ENCODE measurements around the gene ANAPC13. TPM values are rescaled to one million over a fixed set of nuclear protein-coding genes. Genes with fewer than 3 reads are reported as not detected.

ANAPC13 gene
- total and polyA plus RNA-seq, 2 experiments from 2014 or later = 119 to 149 TPM

GRCh38 chr3:134430950-134431445, 54.8 kb downstream of the ANAPC13 start:
- H3K27ac ChIP-seq = no peak overlapping the region
- no peak overlapping the region for H2AFZ ChIP-seq
- H3K9me3 ChIP-seq (ENCODE audit: low read depth) = no peaks in the 10 kb centered on the region
- no peaks in the 10 kb centered on the region for H3K9me2 ChIP-seq (replicated peaks; ENCODE audit: insufficient read depth)
- H3K27me3 ChIP-seq = no peaks in the 10 kb centered on the region
- H3K4me2 ChIP-seq = no peak overlapping the region
- no peak for TF ChIP-seq EZH2phosphoT487 (IDR thresholded peaks at IDR 0.05; ENCODE audit: low read depth, severe bottlenecking, unreplicated experiment)
- TF ChIP-seq CTCF (IDR thresholded peaks at IDR 0.05; ENCODE audit: poor library complexity) = no peak
- no peak for TF ChIP-seq EZH2 (IDR thresholded peaks at IDR 0.05; ENCODE audit: borderline replicate concordance)
- H3K4me3 ChIP-seq = no peak overlapping the region
- no peak for DNase-seq (ENCODE audit: low spot score)
- no peaks in the 10 kb centered on the region for H3K79me2 ChIP-seq
- 75% methylated on average over 4 of the region's 4 CpGs for WGBS (ENCODE audit: low lambda C conversion rate, missing lambda C conversion rate)
- no peaks in the 10 kb centered on the region for H3K4me1 ChIP-seq (ENCODE audit: insufficient read depth)
- no peaks in the 10 kb centered on the region for H3K36me3 ChIP-seq (replicated peaks; ENCODE audit: insufficient read depth, low read depth)
- no peaks in the 10 kb centered on the region for H4K20me1 ChIP-seq (ENCODE audit: insufficient read depth, poor library complexity, severe bottlenecking)

- Histone ChIP-seq H3K9me2 (replicated peaks; ENCODE audit: insufficient read depth) (no peaks in the 10 kb centered on the region), H4K20me1 (ENCODE audit: insufficient read depth, poor library complexity, severe bottlenecking) (no peaks in the 10 kb centered on the region), H3K27ac (no peak overlapping the region), H2AFZ (no peak overlapping the region), H3K79me2 (no peaks in the 10 kb centered on the region), H3K36me3 (replicated peaks; ENCODE audit: insufficient read depth, low read depth) (no peaks in the 10 kb centered on the region), H3K4me3 (no peak overlapping the region), H3K9me3 (ENCODE audit: low read depth) (no peaks in the 10 kb centered on the region), H3K27me3 (no peaks in the 10 kb centered on the region), H3K4me2 (no peak overlapping the region), H3K4me1 (ENCODE audit: insufficient read depth) (no peaks in the 10 kb centered on the region)
- DNase-seq (ENCODE audit: low spot score) = no peak
- 93% methylated on average over 4 of the region's 4 CpGs for WGBS (ENCODE audit: low lambda C conversion rate, missing lambda C conversion rate)
- TF ChIP-seq EZH2 (IDR thresholded peaks at IDR 0.05; ENCODE audit: borderline replicate concordance) (no peak), CTCF (IDR thresholded peaks at IDR 0.05; ENCODE audit: poor library complexity) (no peak), EZH2phosphoT487 (IDR thresholded peaks at IDR 0.05; ENCODE audit: low read depth, severe bottlenecking, unreplicated experiment) (no peak)
Measured at GRCh38 chr3:134430174-134430573, 55.6 kb downstream of the ANAPC13 start.

GRCh38 chr3:134428401-134428800, 57.4 kb downstream of the ANAPC13 start:
- no peaks in the 10 kb centered on the region for H3K4me1 ChIP-seq (ENCODE audit: insufficient read depth)
- H3K4me3 ChIP-seq = no peak overlapping the region
- H3K9me3 ChIP-seq (ENCODE audit: low read depth) = no peaks in the 10 kb centered on the region
- 88% methylated on average over 4 of the region's 4 CpGs for whole genome bisulfite sequencing (ENCODE audit: low lambda C conversion rate, missing lambda C conversion rate)
- no peaks in the 10 kb centered on the region for H3K36me3 ChIP-seq (replicated peaks; ENCODE audit: insufficient read depth, low read depth)
- no peak overlapping the region for H3K4me2 ChIP-seq
- H3K27ac ChIP-seq = no peak overlapping the region
- no peak overlapping the region for H2AFZ ChIP-seq
- no peaks in the 10 kb centered on the region for H3K9me2 ChIP-seq (replicated peaks; ENCODE audit: insufficient read depth)
- TF ChIP-seq EZH2 (IDR thresholded peaks at IDR 0.05; ENCODE audit: borderline replicate concordance) (no peak), EZH2phosphoT487 (IDR thresholded peaks at IDR 0.05; ENCODE audit: low read depth, severe bottlenecking, unreplicated experiment) (no peak), CTCF (IDR thresholded peaks at IDR 0.05; ENCODE audit: poor library complexity) (no peak)
- no peak for DNase-seq (ENCODE audit: low spot score)
- H3K27me3 ChIP-seq = no peaks in the 10 kb centered on the region
- no peaks in the 10 kb centered on the region for H4K20me1 ChIP-seq (ENCODE audit: insufficient read depth, poor library complexity, severe bottlenecking)
- H3K79me2 ChIP-seq = no peaks in the 10 kb centered on the region

Other genes starting within 250 kb of the ANAPC13 start
- gene RYK, start 235.1 kb downstream of the ANAPC13 start, total RNA-seq = 99.5 and 102 TPM in 2 replicates
- 56.5 and 66.3 TPM in 2 replicates for gene RYK, start 235.1 kb downstream of the ANAPC13 start, polyA plus RNA-seq
- 71.4 and 81.6 TPM in 2 replicates for gene AMOTL2, start 111.5 kb downstream of the ANAPC13 start, total RNA-seq
- gene AMOTL2, start 111.5 kb downstream of the ANAPC13 start, polyA plus RNA-seq = 63.9 and 74.2 TPM in 2 replicates
- gene CEP63, start 72 bp upstream of the ANAPC13 start, total RNA-seq = 16.3 and 237 TPM in 2 replicates
- 15.8 and 19.7 TPM in 2 replicates for gene CEP63, start 72 bp upstream of the ANAPC13 start, polyA plus RNA-seq
- gene KY, start 165.0 kb upstream of the ANAPC13 start, total RNA-seq = 0.76 and 1.6 TPM in 2 replicates
- 0.21 and 0.53 TPM in 2 replicates for gene KY, start 165.0 kb upstream of the ANAPC13 start, polyA plus RNA-seq

Measured in hepatocyte (in vitro differentiated cells).